ENCODE data around the gene AHCTF1.

Gene AHCTF1

DNA sequence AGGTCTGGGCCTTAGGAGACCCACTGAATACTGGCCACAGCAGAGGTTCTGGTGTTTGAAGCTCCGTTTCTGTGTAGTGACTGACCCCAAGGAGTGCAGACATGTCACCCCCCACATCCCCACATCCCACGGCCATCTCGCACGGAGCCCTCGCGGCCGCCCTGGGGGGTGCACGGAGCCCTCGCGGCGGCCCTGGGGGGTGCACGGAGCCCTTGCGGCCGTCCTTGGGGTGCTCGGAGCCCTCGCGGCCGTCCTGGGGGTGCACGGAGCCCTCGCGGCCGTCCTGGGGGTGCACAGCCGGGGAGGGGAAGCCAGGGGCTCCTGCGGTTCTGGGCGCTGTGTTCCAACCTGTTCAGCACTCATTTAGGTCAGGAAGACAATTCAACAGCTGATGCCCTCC is 139.1 kb downstream of the AHCTF1 start:
- no peak overlapping the region for H3K4me2 ChIP-seq (ENCODE audit: low read depth, low read length, poor library complexity, severe bottlenecking)
- no peak overlapping the region for H3K27ac ChIP-seq (ENCODE audit: low read depth, low read length)
- H3K27me3 ChIP-seq (ENCODE audit: low read length), result no peaks in the 10 kb centered on the region
- H3K9me3 ChIP-seq (ENCODE audit: insufficient read depth, low read length), result no peaks in the 10 kb centered on the region
- no peaks in the 10 kb centered on the region for H3K36me3 ChIP-seq (ENCODE audit: low read length)
- no peak overlapping the region for H3K4me3 ChIP-seq (ENCODE audit: insufficient read depth, low read length, poor library complexity, severe bottlenecking)
- H4K20me1 ChIP-seq (ENCODE audit: low read depth, low read length), result no peaks in the 10 kb centered on the region
- no peaks in the 10 kb centered on the region for H3K79me2 ChIP-seq (ENCODE audit: insufficient read depth, low read length)
- H3K9me2 ChIP-seq (replicated peaks; ENCODE audit: insufficient read depth, low read length), result no peaks in the 10 kb centered on the region
- TF ChIP-seq CTCF (IDR thresholded peaks at IDR 0.05; ENCODE audit: insufficient read depth, low read length, poor library complexity, severe bottlenecking) (no peak), EZH2phosphoT487 (conservative IDR thresholded peaks at IDR 0.05; ENCODE audit: low read length) (no peak)
- H3K9ac ChIP-seq (ENCODE audit: low read length), result no peak overlapping the region
- H2AFZ ChIP-seq (ENCODE audit: low read depth, low read length, severe bottlenecking), result no peak overlapping the region
- no peaks in the 10 kb centered on the region for H3F3A ChIP-seq (ENCODE audit: insufficient read depth)

GRCh38 chr1:246791303-246791918 is 140.3 kb downstream of the AHCTF1 start:
- no peak for TF ChIP-seq EZH2phosphoT487 (conservative IDR thresholded peaks at IDR 0.05; ENCODE audit: low read length)
- no peak for TF ChIP-seq CTCF (IDR thresholded peaks at IDR 0.05; ENCODE audit: insufficient read depth, low read length, poor library complexity, severe bottlenecking)
- Histone ChIP-seq H3K27me3 (ENCODE audit: low read length) (no peaks in the 10 kb centered on the region), H3K9me2 (replicated peaks; ENCODE audit: insufficient read depth, low read length) (no peaks in the 10 kb centered on the region), H2AFZ (ENCODE audit: low read depth, low read length, severe bottlenecking) (no peak overlapping the region), H4K20me1 (ENCODE audit: low read depth, low read length) (no peaks in the 10 kb centered on the region), H3F3A (ENCODE audit: insufficient read depth) (no peaks in the 10 kb centered on the region), H3K79me2 (ENCODE audit: insufficient read depth, low read length) (no peaks in the 10 kb centered on the region), H3K4me2 (ENCODE audit: low read depth, low read length, poor library complexity, severe bottlenecking) (no peak overlapping the region), H3K9me3 (ENCODE audit: insufficient read depth, low read length) (no peaks in the 10 kb centered on the region), H3K27ac (ENCODE audit: low read depth, low read length) (no peak overlapping the region), H3K9ac (ENCODE audit: low read length) (no peak overlapping the region), H3K4me3 (ENCODE audit: insufficient read depth, low read length, poor library complexity, severe bottlenecking) (no peak overlapping the region), H3K36me3 (ENCODE audit: low read length) (no peaks in the 10 kb centered on the region)

DNA sequence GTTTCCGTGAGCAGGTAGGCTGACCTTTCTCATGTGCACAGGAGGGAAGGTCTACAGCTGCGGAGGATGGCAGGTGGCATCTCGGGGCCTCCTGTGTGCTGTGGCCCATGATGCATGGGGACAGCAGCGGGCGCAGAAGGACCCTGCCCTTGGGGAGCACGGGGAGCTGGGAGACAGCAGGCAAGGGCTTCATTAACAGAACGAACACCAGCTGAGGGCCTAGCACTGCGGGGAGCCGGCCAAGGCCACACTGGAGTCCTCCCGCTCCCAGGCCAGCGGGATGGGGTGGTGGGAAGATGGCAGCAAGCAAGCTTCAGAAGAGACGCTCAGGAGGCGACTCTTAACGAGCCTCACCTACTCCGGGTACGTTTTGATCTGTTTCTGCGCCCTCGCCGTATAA is 140.9 kb downstream of the AHCTF1 start:
- Histone ChIP-seq H3K9me3 (ENCODE audit: insufficient read depth, low read length) (no peaks in the 10 kb centered on the region), H2AFZ (ENCODE audit: low read depth, low read length, severe bottlenecking) (no peak overlapping the region), H3F3A (ENCODE audit: insufficient read depth) (no peaks in the 10 kb centered on the region), H3K27ac (ENCODE audit: low read depth, low read length) (no peak overlapping the region), H3K27me3 (ENCODE audit: low read length) (no peaks in the 10 kb centered on the region), H3K9ac (ENCODE audit: low read length) (no peak overlapping the region), H3K4me2 (ENCODE audit: low read depth, low read length, poor library complexity, severe bottlenecking) (no peak overlapping the region), H3K79me2 (ENCODE audit: insufficient read depth, low read length) (no peaks in the 10 kb centered on the region), H3K4me3 (ENCODE audit: insufficient read depth, low read length, poor library complexity, severe bottlenecking) (no peak overlapping the region), H3K9me2 (replicated peaks; ENCODE audit: insufficient read depth, low read length) (no peaks in the 10 kb centered on the region), H3K36me3 (ENCODE audit: low read length) (no peaks in the 10 kb centered on the region), H4K20me1 (ENCODE audit: low read depth, low read length) (no peaks in the 10 kb centered on the region)
- TF ChIP-seq CTCF (IDR thresholded peaks at IDR 0.05; ENCODE audit: insufficient read depth, low read length, poor library complexity, severe bottlenecking) (no peak), EZH2phosphoT487 (conservative IDR thresholded peaks at IDR 0.05; ENCODE audit: low read length) (no peak)

Data from SU-DHL-6 (cell line).